Liver (tissue), 9 donors: Measurements from ENCODE around the gene PLXNB2. TPM values are rescaled to one million over a fixed set of nuclear protein-coding genes. Genes with fewer than 3 reads are reported as not detected.

Source experiments
- DNase-seq: peaks from one replicate; pipeline ENCODE4 v3.0.0-alpha.2; 2017; ENCODE audit warnings: low spot score
- H3K27ac ChIP-seq, 2 donors: one replicate each; pipeline ENCODE4 v1.7.0; 2013; ENCODE audit warnings: inconsistent platforms in 2 of 2, low read length in 2 of 2, control low read depth in 1 of 2, low read depth in 1 of 2, mild to moderate bottlenecking in 1 of 2
- H3K27me3 ChIP-seq, 4 donors: one replicate each; pipeline versions ENCODE4 v1.6.1 to v1.7.0; 2013; ENCODE audit warnings: low read length in 3 of 4, inconsistent platforms in 1 of 4, mild to moderate bottlenecking in 1 of 4, moderate library complexity in 1 of 4; ENCODE audit not compliant: control insufficient read depth in 4 of 4, insufficient read depth in 4 of 4
- H3K36me3 ChIP-seq, 4 donors: one replicate each; pipeline versions ENCODE4 v1.6.1 to v1.7.0; 2013; ENCODE audit warnings: low read length in 3 of 4, mild to moderate bottlenecking in 3 of 4, low read depth in 1 of 4, moderate library complexity in 1 of 4; ENCODE audit not compliant: control insufficient read depth in 4 of 4, insufficient read depth in 3 of 4
- H3K4me1 ChIP-seq, 4 donors: one replicate each; pipeline versions ENCODE4 v1.6.1 to v1.7.0; 2013; ENCODE audit warnings: low read length in 3 of 4, mild to moderate bottlenecking in 3 of 4, moderate library complexity in 1 of 4; ENCODE audit not compliant: control insufficient read depth in 4 of 4, insufficient read depth in 4 of 4
- H3K4me3 ChIP-seq, 3 donors: one replicate each; pipeline versions ENCODE4 v1.6.1 to v1.7.0; 2013; ENCODE audit warnings: low read length in 3 of 3, control low read depth in 1 of 3, low read depth in 1 of 3, mild to moderate bottlenecking in 1 of 3
- H3K9ac ChIP-seq, 2 donors: one replicate each; pipeline ENCODE4 v1.7.0; 2013; ENCODE audit warnings: low read length in 2 of 2, mild to moderate bottlenecking in 2 of 2, moderate library complexity in 2 of 2, control low read depth in 1 of 2, low read depth in 1 of 2
- H3K9me3 ChIP-seq, 4 donors: one replicate each; pipeline versions ENCODE4 v1.6.1 to v1.7.0; 2013; ENCODE audit warnings: low read length in 3 of 4; ENCODE audit not compliant: control insufficient read depth in 4 of 4
- ATF3 ChIP-seq: IDR thresholded peaks from 2 replicates; pipeline ENCODE4 v1.6.1; 2016; ENCODE audit warnings: antibody characterized with exemption
- CTCF ChIP-seq: fragments of 150-350 bp; IDR thresholded peaks from 2 replicates; pipeline ENCODE4 v1.5.1; 2017; ENCODE audit warnings: improper control_type of control experiment, low read depth, low read length; ENCODE audit not compliant: missing input control
- EGR1 ChIP-seq, 2 donors: IDR thresholded peaks; 2 replicates each; pipeline ENCODE4 v1.6.1; 2016 to 2018; ENCODE audit warnings: antibody characterized with exemption in 2 of 2, low read depth in 2 of 2
- FOXA2 ChIP-seq: IDR thresholded peaks from 2 replicates; pipeline ENCODE4 v1.6.1; 2016; ENCODE audit warnings: antibody characterized with exemption
- HNF4A ChIP-seq, 2 donors: conservative IDR thresholded peaks; 2 replicates each; pipeline ENCODE4 v1.6.1; 2016; ENCODE audit warnings: antibody characterized with exemption in 2 of 2, mild to moderate bottlenecking in 2 of 2
- HNF4G ChIP-seq: IDR thresholded peaks from 2 replicates; pipeline ENCODE4 v1.6.1; 2016; ENCODE audit warnings: antibody characterized with exemption
- MAX ChIP-seq: IDR thresholded peaks from 2 replicates; pipeline ENCODE4 v1.6.1; 2016; ENCODE audit warnings: antibody characterized with exemption
- NR2F2 ChIP-seq: IDR thresholded peaks from 2 replicates; pipeline ENCODE4 v1.6.1; 2016; ENCODE audit warnings: antibody characterized with exemption
- RAD21 ChIP-seq, 2 donors: IDR thresholded peaks; 2 replicates each; pipeline ENCODE4 v1.6.1; 2016; ENCODE audit warnings: antibody characterized with exemption in 2 of 2, mild to moderate bottlenecking in 2 of 2
- REST ChIP-seq: IDR thresholded peaks from 2 replicates; pipeline ENCODE4 v1.6.1; 2016; ENCODE audit warnings: antibody characterized with exemption, mild to moderate bottlenecking
- TAF1 ChIP-seq: conservative IDR thresholded peaks from 2 replicates; pipeline ENCODE4 v1.6.1; 2016; ENCODE audit warnings: antibody characterized with exemption, mild to moderate bottlenecking
- YY1 ChIP-seq: IDR thresholded peaks from 2 replicates; pipeline ENCODE4 v1.6.1; 2016; ENCODE audit warnings: antibody characterized with exemption, mild to moderate bottlenecking
- ZBTB33 ChIP-seq: IDR thresholded peaks from 2 replicates; pipeline ENCODE4 v1.6.1; 2016; ENCODE audit warnings: antibody characterized with exemption
- WGBS: extraction: QIAGEN DNeasy Blood & Tissue Kit; methylation state at CpG from one replicate; pipeline ENCODE4 v1.1.7; 2013; 5-methylcytosine and 5-hydroxymethylcytosine counted together
- polyA plus RNA-seq, 2 donors: library from polyadenylated mRNA; stranded (reverse) in 1 of 2; unstranded in 1 of 2; fragments of 200-250 nt in 1 of 2; fragments of >200 nt in 1 of 2; fragmentation: Nextera tagmentation in 1 of 2; extraction: Ambion mirVana in 1 of 2; gene quantifications; one replicate each; pipeline versions ENCODE4 v1.2.1 to v1.2.3, GENCODE V29; 2013 to 2015
- total RNA-seq, 2 donors: library from RNA; depleted of rRNA; stranded (reverse); fragments of >200 nt; gene quantifications; one replicate each; pipeline ENCODE4 v1.2.3, GENCODE V29; 2014
- donor health status: healthy.
- donor health status: healthy.
- donor health status: healthy.
- donor health status: healthy.
- donor health status: healthy.

PLXNB2 gene
- total and polyA plus RNA-seq, 4 donors = 28.8 to 95.7 (median 73.9) TPM

GRCh38 chr22:50318698-50319411 is 11.4 kb upstream of the PLXNB2 start:
- no peaks in the 10 kb centered on the region for H3K27me3 ChIP-seq
- no peaks in the 10 kb centered on the region for H3K4me1 ChIP-seq
- no peak overlapping the region for H3K4me3 ChIP-seq
- no peaks in the 10 kb centered on the region for H3K9me3 ChIP-seq
- TF ChIP-seq RAD21 (IDR thresholded peaks at IDR 0.05) = no peak
- TF ChIP-seq ATF3 = no peak
- no peak for TF ChIP-seq CTCF
- TF ChIP-seq HNF4G = no peak
- TF ChIP-seq MAX = no peak
- no peak overlapping the region for H3K9ac ChIP-seq
- 90% methylated on average over 21 of the region's 21 CpGs for WGBS
- no peak overlapping the region for H3K27ac ChIP-seq
- no peaks in the 10 kb centered on the region for H3K36me3 ChIP-seq
- DNase-seq = no peak

GRCh38 chr22:50318356-50318697 is 10.9 kb upstream of the PLXNB2 start:
- H3K27ac ChIP-seq = no peak overlapping the region
- DNase-seq = no peak
- H3K27me3 ChIP-seq = no peaks in the 10 kb centered on the region
- H3K4me3 ChIP-seq = no peak overlapping the region
- 91% methylated on average over 7 of the region's 7 CpGs for WGBS
- H3K4me1 ChIP-seq = no peaks in the 10 kb centered on the region
- TF ChIP-seq YY1 (no peak), RAD21 (IDR thresholded peaks at IDR 0.05) (no peak), MAX (no peak), TAF1 (no peak), NR2F2 (no peak), FOXA2 (no peak), HNF4G (no peak), HNF4A (conservative IDR thresholded peaks at IDR 0.05) (no peak), ZBTB33 (no peak), EGR1 (IDR thresholded peaks at IDR 0.05; ENCODE audit: low read depth in 2 of 2) (no peak), REST (no peak)
- H3K36me3 ChIP-seq = no peaks in the 10 kb centered on the region
- no peaks in the 10 kb centered on the region for H3K9me3 ChIP-seq
- H3K9ac ChIP-seq = no peak overlapping the region
